BJ (cell line): ENCODE results near the gene NOX4. TPM values are rescaled to one million over a fixed set of nuclear protein-coding genes. Genes with fewer than 3 reads are reported as not detected.
"Not testable (repeated sequence)": the region's sequence is repeated elsewhere in the genome, so short reads cannot be mapped to it uniquely, and the experiment has no call there.

Experiments
- CTCF ChIA-PET: fragments of 350-600 bp; formaldehyde crosslinking; extraction: SDS; loops from one replicate; lab custom pipeline; 2021; ENCODE audit warnings: antibody characterized with exemption, inconsistent platforms; lab: Yijun Ruan, JAX
- POLR2A ChIA-PET: fragments of 300-600 bp; sonication (Branson Sonifier 250); formaldehyde crosslinking; extraction: SDS; loops from one replicate; lab custom pipeline; 2021; ENCODE audit warnings: antibody characterized with exemption; lab: Charles Lee
- DNase-seq: peaks from one replicate; pipeline ENCODE4 v3.0.0-alpha.2; 2011; ENCODE audit warnings: low read depth
- H3K27me3 ChIP-seq: 2 replicates; pipeline ENCODE4 v1.6.0; 2011; ENCODE audit warnings: low read length; ENCODE audit not compliant: control insufficient read depth, insufficient read depth
- H3K36me3 ChIP-seq: 2 replicates; pipeline ENCODE4 v1.5.1; 2011; ENCODE audit warnings: low read length; ENCODE audit not compliant: control insufficient read depth, insufficient read depth
- H3K4me3 ChIP-seq: 2 replicates; pipeline ENCODE4 v1.5.1; 2011; ENCODE audit warnings: low read depth, mild to moderate bottlenecking, control low read depth, low read length
- polyA plus RNA-seq: library from polyadenylated mRNA; depleted of rRNA; stranded (reverse); fragments of >200 nt; gene quantifications from 2 replicates; pipeline ENCODE4 v1.2.3, GENCODE V29; 2011
- TF ChIP-seq, protein P1 (sequence below): IDR thresholded peaks from 2 replicates; pipeline ENCODE4 v1.5.1; 2011; ENCODE audit warnings: low read depth, mild to moderate bottlenecking, control low read depth, inconsistent platforms, low read length, moderate library complexity; ENCODE audit not compliant: insufficient read depth

Gene NOX4
- polyA plus RNA-seq, 1 experiment: 3.7 TPM

DNA sequence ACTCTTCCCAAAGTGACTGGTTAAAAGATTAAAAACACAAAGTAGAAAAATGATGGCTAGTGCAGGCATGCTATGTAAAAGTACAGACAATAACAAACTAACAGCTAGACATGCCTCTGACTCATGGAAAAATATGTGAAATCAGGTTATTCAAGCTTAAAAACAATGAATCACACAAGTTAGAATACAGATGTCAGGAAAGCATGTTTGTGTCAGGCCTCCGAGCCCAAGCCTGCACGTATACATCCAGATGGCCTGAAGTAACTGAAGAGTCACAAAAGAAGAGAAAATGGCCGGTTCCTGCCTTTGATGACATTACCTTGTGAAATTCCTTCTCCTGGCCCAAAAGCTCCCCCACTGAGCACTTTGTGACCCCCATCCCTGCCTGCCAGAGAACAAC is 110.1 kb downstream of the NOX4 start:
- TF ChIP-seq, protein P1, sequence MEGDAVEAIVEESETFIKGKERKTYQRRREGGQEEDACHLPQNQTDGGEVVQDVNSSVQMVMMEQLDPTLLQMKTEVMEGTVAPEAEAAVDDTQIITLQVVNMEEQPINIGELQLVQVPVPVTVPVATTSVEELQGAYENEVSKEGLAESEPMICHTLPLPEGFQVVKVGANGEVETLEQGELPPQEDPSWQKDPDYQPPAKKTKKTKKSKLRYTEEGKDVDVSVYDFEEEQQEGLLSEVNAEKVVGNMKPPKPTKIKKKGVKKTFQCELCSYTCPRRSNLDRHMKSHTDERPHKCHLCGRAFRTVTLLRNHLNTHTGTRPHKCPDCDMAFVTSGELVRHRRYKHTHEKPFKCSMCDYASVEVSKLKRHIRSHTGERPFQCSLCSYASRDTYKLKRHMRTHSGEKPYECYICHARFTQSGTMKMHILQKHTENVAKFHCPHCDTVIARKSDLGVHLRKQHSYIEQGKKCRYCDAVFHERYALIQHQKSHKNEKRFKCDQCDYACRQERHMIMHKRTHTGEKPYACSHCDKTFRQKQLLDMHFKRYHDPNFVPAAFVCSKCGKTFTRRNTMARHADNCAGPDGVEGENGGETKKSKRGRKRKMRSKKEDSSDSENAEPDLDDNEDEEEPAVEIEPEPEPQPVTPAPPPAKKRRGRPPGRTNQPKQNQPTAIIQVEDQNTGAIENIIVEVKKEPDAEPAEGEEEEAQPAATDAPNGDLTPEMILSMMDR: no peak
- Histone ChIP-seq H3K36me3 (no peaks in the 10 kb centered on the region), H3K4me3 (no peak overlapping the region), H3K27me3 (no peaks in the 10 kb centered on the region)
- ChIA-PET CTCF (no interaction called here), POLR2A (no interaction called here)
- DNase-seq: peak; percentile 92

DNA sequence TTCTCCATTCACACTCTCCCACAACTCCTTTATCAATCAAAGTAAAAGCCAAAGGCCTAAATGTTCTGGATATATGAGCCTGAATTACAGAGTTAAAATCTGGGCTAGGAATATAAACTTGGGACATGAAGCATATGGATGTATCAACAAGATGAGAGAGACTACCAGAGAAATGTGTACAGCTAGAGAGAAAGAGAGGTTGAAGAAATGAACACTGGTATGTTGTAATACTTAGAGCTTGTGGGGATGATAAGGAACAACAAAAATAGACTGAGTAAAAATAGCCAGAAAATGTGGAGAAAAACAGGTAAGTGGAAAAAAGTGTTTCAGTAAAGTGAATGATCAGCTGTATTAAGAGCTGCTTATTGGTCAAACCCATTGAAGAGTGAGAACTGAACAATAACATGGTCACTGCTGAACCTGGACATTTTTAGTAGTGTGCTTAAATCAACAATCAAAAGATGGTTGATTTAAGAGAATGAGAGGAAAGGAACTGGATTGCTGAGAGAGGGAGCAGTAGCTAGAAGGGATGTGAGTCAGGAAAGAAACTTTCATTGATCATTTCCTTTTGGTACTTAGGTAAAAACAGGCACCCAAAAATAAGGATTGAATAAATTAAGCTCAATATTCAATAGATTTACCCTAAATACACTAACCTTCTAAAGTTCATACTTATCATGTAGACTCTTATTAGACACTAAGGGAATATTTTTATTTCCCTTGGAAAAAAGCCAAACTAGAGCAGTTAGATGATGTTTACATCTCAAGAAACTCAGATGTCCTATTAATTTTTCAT is 111.0 kb downstream of the NOX4 start:
- H3K4me3 ChIP-seq, CTCF ChIA-PET, POLR2A ChIA-PET, H3K36me3 ChIP-seq, H3K27me3 ChIP-seq, DNase-seq: not testable (repeated sequence)

DNA sequence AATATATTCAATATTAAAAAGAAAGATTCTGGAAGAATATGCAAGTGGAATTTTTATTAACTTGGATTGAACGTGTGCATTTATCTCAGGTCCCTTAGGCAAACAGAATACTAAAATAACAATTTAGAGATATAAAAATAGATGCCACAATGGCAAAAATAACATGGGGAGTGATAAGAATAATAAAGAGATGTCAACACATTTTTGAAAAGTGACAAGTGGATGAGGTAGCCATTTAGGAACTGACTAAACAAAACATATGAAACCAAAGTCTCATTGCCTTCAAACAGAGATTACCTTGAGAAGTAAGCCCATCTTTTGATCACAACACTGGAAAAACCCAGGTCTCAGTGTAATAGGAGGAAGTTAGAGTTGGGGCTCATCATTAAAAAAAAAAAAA is 112.2 kb downstream of the NOX4 start:
- POLR2A ChIA-PET, DNase-seq, H3K4me3 ChIP-seq: not testable (repeated sequence)

DNA sequence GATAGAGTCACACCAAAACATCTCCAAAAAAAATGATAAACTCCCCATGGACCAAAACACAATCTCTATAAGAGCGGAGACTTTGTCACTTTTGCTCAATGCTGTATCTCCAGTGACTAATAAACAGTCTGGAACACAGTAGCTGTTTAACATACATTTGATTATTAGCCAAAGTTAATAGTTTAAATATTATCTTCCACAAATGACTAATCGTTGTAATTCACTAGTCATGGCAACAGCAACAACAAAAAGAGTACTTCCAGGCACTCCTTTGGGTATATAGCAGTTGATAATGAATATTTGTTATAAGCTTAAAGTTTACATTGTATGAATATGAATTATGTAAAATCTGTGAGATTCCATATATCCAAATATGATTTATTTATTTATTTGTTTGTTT is 121.8 kb downstream of the NOX4 start:
- H3K36me3 ChIP-seq, H3K27me3 ChIP-seq, CTCF ChIA-PET, H3K4me3 ChIP-seq, POLR2A ChIA-PET, DNase-seq: not testable (repeated sequence)

More for the DNA sequence above, 112.2 kb downstream of the NOX4 start:
- CTCF ChIA-PET, H3K27me3 ChIP-seq, H3K36me3 ChIP-seq: not testable (repeated sequence)

DNA sequence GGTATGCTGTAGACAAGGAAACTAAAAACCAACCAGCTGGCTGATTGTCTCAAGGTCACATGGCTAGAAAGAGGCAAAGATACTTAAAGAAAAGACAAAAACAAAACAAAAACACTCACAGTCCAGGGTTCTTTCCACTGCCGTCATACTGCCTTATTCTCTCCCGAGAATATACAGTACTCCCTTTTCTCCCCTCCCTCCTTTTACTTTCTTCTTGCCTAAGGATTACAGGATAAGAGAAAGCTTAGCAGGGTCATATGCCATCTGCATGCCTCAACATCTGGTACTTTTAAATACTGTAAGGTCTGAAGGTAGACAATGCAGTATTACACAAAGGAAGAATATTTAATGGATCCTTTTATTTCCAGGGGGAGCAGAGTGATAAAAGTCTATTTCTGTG is 126.3 kb downstream of the NOX4 start:
- DNase-seq, POLR2A ChIA-PET, CTCF ChIA-PET: not testable (repeated sequence)

DNA sequence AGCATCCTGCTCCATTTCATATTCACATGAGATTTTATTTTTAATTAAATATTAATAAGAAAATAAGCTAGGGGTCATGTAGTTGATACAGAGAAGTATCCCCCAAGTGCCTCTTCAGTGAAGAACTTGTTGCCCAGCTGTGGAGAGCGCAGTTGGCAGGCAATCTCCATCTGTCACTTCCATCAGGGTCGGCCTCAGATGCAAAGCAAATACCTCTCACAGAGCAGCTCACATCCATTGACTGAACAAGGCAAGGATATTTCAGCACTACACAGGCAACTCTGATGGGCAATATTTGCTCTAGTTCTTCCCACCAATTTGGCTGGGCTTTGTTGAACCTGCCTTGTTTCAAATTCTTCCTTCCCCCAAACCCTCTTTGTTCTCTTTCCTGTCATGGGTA is 129.4 kb downstream of the NOX4 start:
- POLR2A ChIA-PET: no interaction called here
- H3K4me3 ChIP-seq: no peak overlapping the region
- TF ChIP-seq, protein P1: no peak
- CTCF ChIA-PET: no interaction called here
- no peaks in the 10 kb centered on the region for H3K36me3 ChIP-seq
- no peak for DNase-seq
- no peaks in the 10 kb centered on the region for H3K27me3 ChIP-seq

More for the DNA sequence above, 126.3 kb downstream of the NOX4 start:
- not testable (repeated sequence) for H3K27me3 ChIP-seq, H3K4me3 ChIP-seq, H3K36me3 ChIP-seq

DNA sequence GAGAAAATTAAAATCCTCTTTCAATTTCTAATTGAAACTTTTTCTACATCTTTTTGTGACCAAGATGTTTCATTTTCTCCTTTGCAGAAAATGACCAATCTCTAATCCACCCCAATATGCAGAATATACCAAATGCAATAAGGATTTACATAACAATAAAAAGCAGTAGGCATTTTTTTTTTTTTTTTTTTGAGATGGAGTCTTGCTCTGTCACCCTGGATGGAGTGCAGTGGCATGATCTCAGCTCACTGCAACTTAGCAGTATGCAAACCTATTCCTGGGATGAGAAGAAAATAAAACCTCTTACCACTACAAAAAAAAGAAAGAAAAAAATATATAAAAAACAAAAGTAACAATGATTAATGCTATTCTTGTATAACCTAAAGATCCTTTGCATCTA is 132.0 kb downstream of the NOX4 start:
- H3K4me3 ChIP-seq, H3K36me3 ChIP-seq, CTCF ChIA-PET, H3K27me3 ChIP-seq, POLR2A ChIA-PET, DNase-seq: not testable (repeated sequence)

DNA sequence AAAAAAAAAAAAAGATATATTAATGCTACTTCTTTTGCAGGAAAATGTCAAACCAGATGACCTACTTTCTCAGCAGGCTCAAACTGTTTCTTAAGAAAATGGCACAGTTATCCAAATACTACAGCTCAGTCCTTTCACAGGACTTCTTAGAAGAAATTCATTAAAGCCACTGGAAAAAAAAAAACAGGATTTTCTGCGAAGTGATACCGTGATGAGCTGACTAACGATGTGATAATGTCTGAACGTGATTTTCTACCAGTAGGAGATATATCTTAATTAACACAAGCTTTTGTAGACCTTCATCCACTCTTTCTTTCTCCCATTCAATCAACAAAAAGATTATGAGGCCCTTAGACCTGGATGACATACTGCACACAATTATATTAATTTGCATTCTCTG is 132.4 kb downstream of the NOX4 start:
- H3K36me3 ChIP-seq: no peaks in the 10 kb centered on the region
- H3K27me3 ChIP-seq: no peaks in the 10 kb centered on the region
- ChIA-PET POLR2A (interaction anchor here (0.6 kb wide), 1 partner anchor 114 kb away, joined by 7 read pairs; no protein-coding TSS in a partner anchor), CTCF (no interaction called here)
- TF ChIP-seq, protein P1: no peak
- H3K4me3 ChIP-seq: no peak overlapping the region
- no peak for DNase-seq
